Activated T-cell treated with anti-CD3 and anti-CD28 coated beads for 1 hour (primary cell): Measurements from ENCODE around the gene C5orf15.

Experiments
- DNase-seq: peaks from one replicate; pipeline ENCODE4 v3.0.0-alpha.2; 2020; ENCODE audit warnings: low read depth

Gene C5orf15

GRCh38 chr5:133921069-133921468 is 47.4 kb downstream of the C5orf15 start:
- no peak for DNase-seq

- no peak for DNase-seq
Observed at GRCh38 chr5:133919148-133920136, 49.0 kb downstream of the C5orf15 start.

- no peak for DNase-seq
Observed at GRCh38 chr5:133918731-133919130, 49.7 kb downstream of the C5orf15 start.

DNA sequence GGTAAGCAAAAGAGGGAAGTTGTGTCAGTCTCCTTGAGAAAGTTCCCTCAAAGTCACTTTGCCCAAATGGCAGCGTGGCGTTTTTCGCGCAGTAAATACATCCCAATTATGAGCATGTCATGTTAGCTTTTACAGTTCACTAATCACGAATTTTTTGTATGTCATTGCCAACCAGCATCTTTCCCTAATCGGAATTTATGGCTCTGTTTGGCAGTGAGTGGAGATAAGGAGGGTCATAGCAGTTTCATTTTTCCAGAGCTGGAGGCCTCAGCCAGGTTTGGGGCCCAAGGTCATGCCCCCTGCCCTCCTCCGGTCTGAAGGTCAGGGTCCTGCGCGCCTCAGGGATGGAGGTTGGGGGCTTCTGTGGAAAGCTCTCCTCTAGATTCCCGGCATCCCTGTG is 50.1 kb downstream of the C5orf15 start:
- DNase-seq, result no peak

DNA sequence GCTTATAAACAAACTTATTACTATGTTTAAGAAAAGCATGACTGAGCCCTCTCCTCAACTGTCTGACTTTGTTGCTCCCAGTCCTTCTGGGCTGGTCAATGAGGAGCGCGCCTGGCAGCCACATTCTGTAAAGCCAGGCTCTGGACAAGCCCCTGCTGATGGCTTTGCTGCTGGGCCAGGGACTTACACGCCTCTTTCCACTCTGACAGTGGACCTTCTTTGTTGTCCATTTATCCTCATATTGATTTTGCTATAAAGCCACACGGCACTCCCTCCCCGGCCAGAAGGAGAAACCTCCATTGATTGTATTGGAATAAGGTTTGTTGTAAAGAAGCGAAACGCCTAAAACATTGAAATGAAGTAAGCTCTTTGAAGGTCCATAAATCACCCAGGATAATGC is 50.6 kb downstream of the C5orf15 start:
- no peak for DNase-seq

DNA sequence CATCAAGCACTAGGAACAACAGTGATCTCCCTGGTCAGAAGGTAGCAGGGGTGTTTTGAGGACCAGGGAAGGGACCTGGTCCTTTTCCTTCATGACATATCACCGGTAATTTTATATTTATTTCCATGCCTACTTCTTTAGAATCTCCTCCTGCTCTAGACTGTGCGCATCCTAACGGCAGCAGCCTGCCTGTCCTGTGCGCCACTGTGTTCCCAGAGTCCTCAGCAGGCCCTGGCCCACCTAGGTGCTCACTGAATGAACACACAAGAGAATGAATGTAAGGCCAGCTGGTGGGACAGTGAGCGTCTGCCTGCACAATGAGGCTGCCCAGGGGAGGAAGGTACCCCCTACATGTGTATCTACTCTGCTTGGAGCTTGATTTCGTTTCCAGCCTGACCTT is 51.5 kb downstream of the C5orf15 start:
- no peak for DNase-seq

DNA sequence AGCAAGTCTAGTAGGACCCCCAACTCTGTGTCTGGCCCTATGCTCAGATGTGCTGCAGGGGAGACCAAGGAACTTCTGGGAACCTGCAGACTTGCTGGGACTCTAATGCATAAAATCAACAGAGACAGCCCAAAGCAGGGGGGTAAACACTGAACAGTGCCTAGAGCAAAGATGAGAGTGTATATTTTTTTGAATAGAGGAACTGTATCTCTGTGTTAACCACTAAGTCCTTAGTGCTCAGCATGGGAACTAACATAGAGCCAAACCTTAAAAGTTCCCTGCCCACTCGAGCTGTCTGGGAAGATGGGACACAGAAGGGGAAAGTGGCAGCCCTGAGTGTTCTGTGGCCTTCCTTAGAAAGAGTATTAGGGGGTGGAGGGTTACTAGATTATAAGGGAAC is 51.9 kb downstream of the C5orf15 start:
- no peak for DNase-seq

DNA sequence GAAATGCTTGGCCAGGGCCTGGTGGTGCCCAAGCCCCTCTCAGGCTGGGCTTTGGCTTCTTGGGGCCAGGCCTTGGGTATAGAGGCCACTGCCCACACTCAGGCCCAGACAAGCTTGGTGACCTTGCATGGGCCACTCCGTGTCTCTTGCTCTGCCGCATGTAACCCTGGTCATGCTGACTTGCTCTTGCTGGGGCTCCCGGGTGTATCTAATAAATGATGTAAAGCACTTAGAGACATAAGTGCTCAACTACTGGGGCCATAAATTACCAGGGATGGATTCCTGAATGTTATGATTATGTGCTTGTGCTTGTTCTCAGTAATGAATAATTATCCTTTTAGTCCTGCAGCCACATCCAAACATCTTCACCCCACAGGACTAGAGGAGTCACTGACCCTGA is 54.0 kb downstream of the C5orf15 start:
- DNase-seq, result no peak

- no peak for DNase-seq
Observed at GRCh38 chr5:133913413-133914155, 54.8 kb downstream of the C5orf15 start.

DNA sequence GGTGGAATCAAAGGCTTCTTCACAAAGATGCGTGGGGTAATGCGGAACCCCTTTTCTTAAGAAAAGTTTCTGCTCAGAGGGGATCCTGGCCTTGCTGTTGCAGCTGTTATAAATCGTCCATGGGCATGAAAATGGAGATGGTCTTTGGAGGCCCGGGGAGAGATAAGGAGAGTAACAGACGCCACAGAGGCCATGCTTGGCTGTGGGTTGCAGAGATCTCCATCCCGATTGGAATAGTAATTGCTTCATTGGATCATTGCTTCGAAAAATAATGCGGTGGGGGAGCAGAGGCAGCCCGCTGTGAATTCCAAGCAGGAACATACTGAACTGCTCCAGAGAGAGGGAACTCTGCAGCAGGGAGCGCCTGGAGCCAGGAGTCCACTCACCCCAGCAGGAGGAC is 55.5 kb downstream of the C5orf15 start:
- DNase-seq, result no peak

DNA sequence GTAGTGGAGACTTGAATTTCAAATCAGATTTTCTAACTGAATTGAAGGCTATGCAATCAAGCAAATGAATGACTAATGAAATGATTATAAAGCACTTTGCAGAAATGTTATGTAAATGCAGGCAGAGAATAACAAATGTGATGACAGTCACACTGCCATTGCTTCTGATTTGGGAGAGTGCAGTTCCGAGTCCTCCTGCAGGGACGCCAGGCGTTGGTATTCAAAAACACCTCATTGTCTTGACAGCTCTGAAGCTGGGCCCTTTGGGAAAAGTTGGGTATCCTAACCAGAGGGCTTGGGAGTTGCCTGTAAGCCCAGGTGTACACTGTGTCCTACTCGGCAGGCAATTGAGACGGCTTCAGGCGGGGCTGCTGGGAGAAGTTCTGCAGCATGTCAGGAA is 57.9 kb downstream of the C5orf15 start:
- no peak for DNase-seq

DNA sequence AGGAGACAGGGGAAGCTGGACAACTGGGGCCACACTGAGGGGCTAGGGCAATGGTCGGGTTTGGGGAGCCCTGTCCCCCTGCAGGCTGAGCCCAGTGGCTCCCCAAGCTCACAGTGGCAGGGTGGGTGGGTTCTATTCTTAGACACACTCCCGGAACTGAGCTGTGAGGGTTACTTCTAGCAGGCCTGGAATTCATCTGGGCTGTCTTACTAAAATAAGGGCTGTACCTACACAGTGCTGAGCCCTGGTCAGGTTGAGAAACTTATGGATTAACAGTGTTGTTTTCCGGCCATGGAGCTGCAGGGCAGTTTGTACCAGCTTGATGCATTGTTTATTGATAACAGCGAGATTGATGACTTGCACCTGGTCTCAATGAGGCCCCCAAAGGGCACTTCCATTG is 58.8 kb downstream of the C5orf15 start:
- DNase-seq, result no peak

- DNase-seq, result no peak
Observed at GRCh38 chr5:133907075-133907474, 61.4 kb downstream of the C5orf15 start.

DNA sequence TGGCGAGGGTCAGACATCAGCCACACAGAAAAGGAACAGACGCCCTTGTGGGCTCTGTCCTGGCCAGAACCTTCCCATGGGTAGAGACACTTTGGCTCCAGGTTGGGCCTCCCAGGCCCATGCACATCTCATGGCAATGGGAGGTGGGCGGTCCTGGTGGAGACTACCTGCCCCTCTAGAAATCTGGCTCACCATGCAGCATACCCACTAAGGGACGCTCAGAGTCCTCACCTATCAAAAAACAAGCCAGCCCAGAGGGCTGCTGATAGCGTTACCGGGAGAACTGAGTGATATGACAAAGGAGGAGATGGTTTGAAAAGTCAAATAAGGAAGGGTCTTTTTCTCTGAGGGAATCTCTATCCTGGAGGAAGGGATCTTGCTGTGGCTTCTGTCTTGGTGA is 62.1 kb downstream of the C5orf15 start:
- DNase-seq, result no peak
